Left lung (tissue), 10 donors: ENCODE measurements around the gene UQCC5. TPM values are rescaled to one million over a fixed set of nuclear protein-coding genes. Genes with fewer than 3 reads are reported as not detected.

Source experiments
- ATAC-seq: fragments of 200-7000 bp; cut with Tn5 transposase; one replicate; pipeline ENCODE4 v1.9.1; 2020; ENCODE audit warnings: moderate library complexity
- DNase-seq, 4 donors: peaks; one replicate each; pipeline ENCODE4 v3.0.0-alpha.2; 2013 to 2020
- H3K27ac ChIP-seq, 2 donors: fragments of 200-600 bp; sonication (generic) in 1 of 2; one replicate each; pipeline versions ENCODE4 v1.5.0 to v1.8.0; 2020 to 2021
- H3K27me3 ChIP-seq, 2 donors: fragments of 200-600 bp; sonication (generic) in 1 of 2; one replicate each; pipeline versions ENCODE4 v1.5.0 to v1.8.0; 2020 to 2021
- H3K36me3 ChIP-seq, 2 donors: fragments of 200-600 bp; sonication (generic) in 1 of 2; one replicate each; pipeline versions ENCODE4 v1.5.0 to v1.8.0; 2020 to 2021
- H3K4me1 ChIP-seq, 2 donors: fragments of 200-600 bp; one replicate each; pipeline ENCODE4 v1.8.0; 2021
- H3K4me3 ChIP-seq, 2 donors: fragments of 200-600 bp; sonication (generic) in 1 of 2; one replicate each; pipeline versions ENCODE4 v1.5.0 to v1.8.0; 2020 to 2021; ENCODE audit warnings: mild to moderate bottlenecking in 1 of 2
- H3K9me3 ChIP-seq, 2 donors: fragments of 200-600 bp; sonication (generic) in 1 of 2; one replicate each; pipeline versions ENCODE4 v1.5.0 to v1.8.0; 2020 to 2021
- CTCF ChIP-seq, 2 donors: fragments of 200-600 bp; sonication (generic) in 1 of 2; IDR thresholded peaks; one replicate each; pipeline versions ENCODE4 v1.5.0 to v1.8.0; 2021; ENCODE audit warnings: antibody characterized with exemption in 2 of 2
- intact Hi-C, 2 donors: fragments of 100-400 bp; cut with DNase I; formaldehyde crosslinking; loops; one replicate each; pipeline versions ENCODE4 v1.11.2 to v1.14.2; 2022
- polyA plus RNA-seq, 6 donors: library from polyadenylated mRNA; unstranded; fragments of 120-200 nt; gene quantifications; one replicate each; pipeline ENCODE4 v1.2.1, GENCODE V29; 2013; ENCODE audit not compliant: insufficient read length in 6 of 6
- total RNA-seq, 2 donors: library from RNA; stranded (reverse); fragmentation: NEBNext Ultra II Directional; extraction: Animal tissue kit (Norgen Biotek cat#: 25700); gene quantifications; one replicate each; pipeline ENCODE4 v1.2.1, GENCODE V29; 2021
- donor health status: DM: no; HTN: yes; CAD: no.
- donor health status: DM: no; HTN: no; CAD: no.

The UQCC5 gene
- total and polyA plus RNA-seq, 8 donors, result 9.6 to 20.4 (median 17.2) TPM

- peaks cover 0 to 100% of the 10 kb centered on the region in 2 donors for H3K36me3 ChIP-seq
- H3K27ac ChIP-seq, result no peak overlapping the region
- intact Hi-C loops, result no loop called here
- no peaks in the 10 kb centered on the region for H3K9me3 ChIP-seq
- ATAC-seq, result no peak
- peak in 1 of 4 donors; percentile 71 for DNase-seq
- peaks cover 7 to 10% of the 10 kb centered on the region in 2 donors for H3K4me1 ChIP-seq
- no peak overlapping the region for H3K4me3 ChIP-seq
- no peak for TF ChIP-seq CTCF (IDR thresholded peaks at IDR 0.05)
- H3K27me3 ChIP-seq, result no peaks in the 10 kb centered on the region
Measured at GRCh38 chr3:52520141-52520667, 16.2 kb upstream of the UQCC5 start.

GRCh38 chr3:52520716-52521487 is 15.5 kb upstream of the UQCC5 start:
- no peak for ATAC-seq
- peak in 1 of 4 donors; percentile 58 for DNase-seq
- TF ChIP-seq CTCF (IDR thresholded peaks at IDR 0.05), result no peak
- Histone ChIP-seq H3K27me3 (no peaks in the 10 kb centered on the region), H3K9me3 (no peaks in the 10 kb centered on the region), H3K4me3 (no peak overlapping the region), H3K4me1 (peaks cover 14 to 17% of the 10 kb centered on the region in 2 donors), H3K27ac (no peak overlapping the region), H3K36me3 (peaks cover 0 to 96% of the 10 kb centered on the region in 2 donors)
- intact Hi-C loops, result no loop called here

GRCh38 chr3:52521488-52521824 is 14.9 kb upstream of the UQCC5 start:
- peaks cover 0 to 90% of the 10 kb centered on the region in 2 donors for H3K36me3 ChIP-seq
- no peak for DNase-seq
- TF ChIP-seq CTCF (IDR thresholded peaks at IDR 0.05), result no peak

GRCh38 chr3:52521881-52522650 is 14.3 kb upstream of the UQCC5 start:
- H3K36me3 ChIP-seq, result peaks cover 0 to 87% of the 10 kb centered on the region in 2 donors
- no peak overlapping the region for H3K4me3 ChIP-seq
- no peaks in the 10 kb centered on the region for H3K27me3 ChIP-seq
- no peak overlapping the region for H3K27ac ChIP-seq
- H3K4me1 ChIP-seq, result peaks cover 24 to 28% of the 10 kb centered on the region in 2 donors
- intact Hi-C loops, result no loop called here
- DNase-seq, result peak in 1 of 4 donors; percentile 73
- TF ChIP-seq CTCF (IDR thresholded peaks at IDR 0.05), result no peak
- no peak for ATAC-seq
- H3K9me3 ChIP-seq, result no peaks in the 10 kb centered on the region

More at GRCh38 chr3:52521488-52521824, 14.9 kb upstream of the UQCC5 start:
- intact Hi-C loops, result no loop called here
- no peak for ATAC-seq
- Histone ChIP-seq H3K4me1 (peaks cover 19 to 22% of the 10 kb centered on the region in 2 donors), H3K27me3 (no peaks in the 10 kb centered on the region), H3K27ac (no peak overlapping the region), H3K9me3 (no peaks in the 10 kb centered on the region), H3K4me3 (no peak overlapping the region)
